ENCODE results near the gene THAP12. TPM values are rescaled to one million over a fixed set of nuclear protein-coding genes. Genes with fewer than 3 reads are reported as not detected.
A peak's percentile ranks its signal among the peaks of the same experiment; 100 is the strongest.
"Not testable (repeated sequence)": the region's sequence is repeated elsewhere in the genome, so short reads cannot be mapped to it uniquely, and the experiment has no call there.

The THAP12 gene
- polyA plus RNA-seq, 1 experiment = 15.5 TPM

DNA sequence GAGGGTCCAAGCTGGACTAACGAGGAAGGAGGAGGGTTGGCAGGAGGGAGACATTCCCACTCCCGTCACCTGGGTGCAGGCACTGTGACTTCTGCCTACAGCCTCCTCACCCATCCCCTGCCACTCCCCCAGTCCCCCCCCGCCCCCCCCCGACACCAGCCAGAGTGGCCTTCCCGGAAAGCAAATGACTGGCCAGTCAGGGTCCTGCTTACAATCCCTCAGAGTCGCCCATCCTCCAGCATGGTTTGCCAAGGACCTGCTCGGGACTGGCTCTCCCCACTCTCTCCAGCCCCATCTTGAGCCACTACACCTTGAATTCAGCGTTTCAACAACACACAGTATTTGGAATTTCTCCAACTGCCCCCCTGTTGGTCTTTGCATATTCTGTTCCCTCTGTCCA lies 59.6 kb downstream of the THAP12 start:
- CTCF ChIA-PET = interaction anchor here (6.3 to 8.9 kb wide), 2 partner anchors 113 to 424 kb away, joined by 111 to 135 read pairs; partner anchors contain the start of gene WNT11
- TF ChIP-seq CTCF (IDR thresholded peaks at IDR 0.05; ENCODE audit: insufficient read depth, low read depth, low read length) = no peak
- peaks cover 15% of the 10 kb centered on the region for H3K27me3 ChIP-seq (ENCODE audit: control insufficient read depth, insufficient read depth, low read length)
- no peak for DNase-seq (ENCODE audit: low read depth)
- POLR2A ChIA-PET = no interaction called here
- H3K36me3 ChIP-seq (ENCODE audit: control insufficient read depth, insufficient read depth, low read length) = no peaks in the 10 kb centered on the region
- no peak overlapping the region for H3K4me3 ChIP-seq (ENCODE audit: low read depth, low read length)

GRCh38 chr11:76320929-76321328 lies 60.0 kb downstream of the THAP12 start:
- POLR2A ChIA-PET = no interaction called here
- no peak for DNase-seq (ENCODE audit: low read depth)

DNA sequence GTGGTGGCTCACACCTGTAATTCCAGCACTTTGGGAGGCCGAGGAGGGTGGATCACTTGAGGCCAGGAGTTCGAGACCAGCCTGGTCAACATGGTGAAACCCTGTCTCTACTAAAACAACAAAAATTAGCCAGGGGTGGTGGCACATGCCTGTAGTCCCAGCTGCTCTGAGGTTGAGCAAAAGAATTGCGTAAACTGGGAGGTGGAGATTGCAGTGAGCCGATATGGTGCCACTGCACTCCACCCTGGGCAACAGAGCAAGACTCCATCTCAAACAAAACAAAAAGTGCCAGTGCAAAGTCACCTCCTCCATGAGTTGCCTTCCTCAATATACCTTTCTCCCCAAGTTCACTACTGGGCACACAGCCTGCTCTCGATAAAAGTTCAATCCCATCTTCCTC lies 61.1 kb downstream of the THAP12 start:
- H3K27me3 ChIP-seq (ENCODE audit: control insufficient read depth, insufficient read depth, low read length) = peaks cover 15% of the 10 kb centered on the region
- H3K36me3 ChIP-seq (ENCODE audit: control insufficient read depth, insufficient read depth, low read length); H3K4me3 ChIP-seq (ENCODE audit: low read depth, low read length); POLR2A ChIA-PET; DNase-seq (ENCODE audit: low read depth): not testable (repeated sequence)
- CTCF ChIA-PET = interaction anchor here (0.8 to 8.9 kb wide), 16 partner anchors 9 to 517 kb away, joined by 3 to 135 read pairs (median 4); partner anchors contain the start of gene WNT11

More at GRCh38 chr11:76320929-76321328, 60.0 kb downstream of the THAP12 start:
- Histone ChIP-seq H3K4me3 (ENCODE audit: low read depth, low read length) (no peak overlapping the region), H3K27me3 (ENCODE audit: control insufficient read depth, insufficient read depth, low read length) (peaks cover 15% of the 10 kb centered on the region), H3K36me3 (ENCODE audit: control insufficient read depth, insufficient read depth, low read length) (no peaks in the 10 kb centered on the region)
- CTCF ChIA-PET = interaction anchor here (0.7 to 8.9 kb wide), 3 partner anchors 113 to 789 kb away, joined by 3 to 135 read pairs (median 111); partner anchors contain the start of gene WNT11
- TF ChIP-seq CTCF (IDR thresholded peaks at IDR 0.05; ENCODE audit: insufficient read depth, low read depth, low read length) = no peak

DNA sequence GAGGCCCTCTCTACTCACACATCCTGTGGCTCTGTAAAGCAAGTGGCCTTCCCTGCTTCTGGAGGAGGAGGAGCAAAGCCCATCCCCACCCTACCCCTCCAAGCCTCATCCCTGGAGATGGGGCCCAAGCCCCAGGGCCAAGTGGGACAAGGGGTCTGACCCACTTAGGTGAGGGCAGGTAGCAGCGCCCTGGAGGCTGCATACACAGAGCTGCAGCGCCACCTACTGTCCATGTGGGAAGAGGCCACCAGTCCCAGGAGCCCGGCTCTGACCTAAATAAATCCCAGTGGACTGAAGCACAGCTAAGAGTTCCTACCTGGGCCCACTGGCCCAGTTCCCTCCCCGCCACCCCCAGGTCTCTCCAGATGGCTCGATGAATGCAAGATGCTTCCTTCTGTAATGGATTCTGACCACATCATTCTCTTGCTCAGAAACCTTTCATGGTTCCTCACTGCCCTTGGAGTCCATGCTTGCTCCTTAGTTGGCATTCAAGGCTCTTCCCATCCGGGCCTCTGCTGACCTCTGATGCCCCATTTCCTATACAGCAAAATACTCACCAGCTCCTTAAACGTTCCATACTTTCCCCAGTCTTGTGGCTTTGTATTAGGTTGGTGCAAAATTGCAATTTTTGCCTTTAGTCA lies 62.1 kb downstream of the THAP12 start:
- TF ChIP-seq CTCF (IDR thresholded peaks at IDR 0.05; ENCODE audit: insufficient read depth, low read depth, low read length) = peak; percentile 92
- POLR2A ChIA-PET = no interaction called here
- no peak for DNase-seq (ENCODE audit: low read depth)
- Histone ChIP-seq H3K4me3 (ENCODE audit: low read depth, low read length) (no peak overlapping the region), H3K36me3 (ENCODE audit: control insufficient read depth, insufficient read depth, low read length) (no peaks in the 10 kb centered on the region), H3K27me3 (ENCODE audit: control insufficient read depth, insufficient read depth, low read length) (peaks cover 17% of the 10 kb centered on the region)
- CTCF ChIA-PET = interaction anchor here (0.6 to 8.9 kb wide), 42 partner anchors 9 to 613 kb away, joined by 3 to 135 read pairs (median 4); partner anchors contain the start of gene WNT11

DNA sequence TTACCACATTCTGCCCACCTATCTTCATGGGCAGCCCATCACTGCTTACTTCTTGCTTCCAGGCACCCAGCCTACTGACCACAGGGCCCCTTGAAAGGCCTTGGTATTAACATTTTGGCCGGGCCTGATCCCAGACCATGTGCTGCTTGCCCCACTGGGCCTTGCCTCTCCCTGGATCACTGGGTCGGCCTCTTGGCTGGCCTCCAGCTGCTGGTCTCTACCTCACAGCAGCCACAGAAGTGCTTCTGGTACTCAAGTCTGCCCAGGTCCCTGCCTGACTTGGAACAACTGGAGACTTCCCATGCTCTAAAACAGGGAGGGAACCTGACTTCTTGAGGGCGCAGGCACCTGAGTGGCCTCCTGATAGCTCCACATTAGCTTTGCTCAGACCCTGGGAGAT lies 63.6 kb downstream of the THAP12 start:
- ChIA-PET POLR2A (no interaction called here), CTCF (interaction anchor here (0.6 to 8.9 kb wide), 10 partner anchors 11 to 629 kb away, joined by 3 to 135 read pairs (median 4); partner anchors contain the start of gene WNT11)
- TF ChIP-seq CTCF (IDR thresholded peaks at IDR 0.05; ENCODE audit: insufficient read depth, low read depth, low read length) = no peak
- Histone ChIP-seq H3K27me3 (ENCODE audit: control insufficient read depth, insufficient read depth, low read length) (peaks cover 15% of the 10 kb centered on the region), H3K36me3 (ENCODE audit: control insufficient read depth, insufficient read depth, low read length) (no peaks in the 10 kb centered on the region), H3K4me3 (ENCODE audit: low read depth, low read length) (no peak overlapping the region)
- DNase-seq (ENCODE audit: low read depth) = no peak

Measured in BJ (cell line).